Parathyroid adenoma (tissue), 2 donors: ENCODE data around the gene RAB21.

ENCODE experiments used
- H2AFZ ChIP-seq: fragments of 300-600 bp; sonication (generic); one replicate; pipeline ENCODE4 v1.7.0; 2017; ENCODE audit warnings: antibody characterized with exemption, mild to moderate bottlenecking
- H3K27ac ChIP-seq: fragments of 300-600 bp; sonication (generic); one replicate; pipeline ENCODE4 v1.7.0; 2017
- H3K27me3 ChIP-seq: fragments of 300-600 bp; sonication (generic); one replicate; pipeline ENCODE4 v1.7.0; 2017; ENCODE audit warnings: low read length; ENCODE audit not compliant: control insufficient read depth, insufficient read depth
- H3K36me3 ChIP-seq: fragments of 300-600 bp; sonication (generic); one replicate; pipeline ENCODE4 v1.7.0; 2017; ENCODE audit warnings: low read length; ENCODE audit not compliant: control insufficient read depth, insufficient read depth
- H3K4me1 ChIP-seq: fragments of 300-600 bp; sonication (generic); one replicate; pipeline ENCODE4 v1.7.0; 2017; ENCODE audit warnings: control low read depth
- H3K4me2 ChIP-seq: fragments of 300-600 bp; sonication (generic); one replicate; pipeline ENCODE4 v1.7.0; 2017; ENCODE audit warnings: low read length
- H3K4me3 ChIP-seq: fragments of 300-600 bp; sonication (generic); one replicate; pipeline ENCODE4 v1.7.0; 2017; ENCODE audit warnings: low read depth, low read length
- H3K79me2 ChIP-seq: fragments of 300-600 bp; sonication (generic); one replicate; pipeline ENCODE4 v1.7.0; 2017; ENCODE audit warnings: control low read depth
- H3K9ac ChIP-seq: fragments of 300-600 bp; sonication (generic); one replicate; pipeline ENCODE4 v1.7.0; 2017; ENCODE audit warnings: mild to moderate bottlenecking
- H3K9me3 ChIP-seq: fragments of 300-600 bp; sonication (generic); one replicate; pipeline ENCODE4 v1.7.0; 2017; ENCODE audit warnings: low read length; ENCODE audit not compliant: control insufficient read depth
- CTCF ChIP-seq: fragments of 300-600 bp; sonication (generic); IDR thresholded peaks from one replicate; pipeline ENCODE4 v1.7.0; 2017; ENCODE audit warnings: antibody characterized with exemption, mild to moderate bottlenecking
- donor health status: primary hyperparathyroidism.

The RAB21 gene

DNA sequence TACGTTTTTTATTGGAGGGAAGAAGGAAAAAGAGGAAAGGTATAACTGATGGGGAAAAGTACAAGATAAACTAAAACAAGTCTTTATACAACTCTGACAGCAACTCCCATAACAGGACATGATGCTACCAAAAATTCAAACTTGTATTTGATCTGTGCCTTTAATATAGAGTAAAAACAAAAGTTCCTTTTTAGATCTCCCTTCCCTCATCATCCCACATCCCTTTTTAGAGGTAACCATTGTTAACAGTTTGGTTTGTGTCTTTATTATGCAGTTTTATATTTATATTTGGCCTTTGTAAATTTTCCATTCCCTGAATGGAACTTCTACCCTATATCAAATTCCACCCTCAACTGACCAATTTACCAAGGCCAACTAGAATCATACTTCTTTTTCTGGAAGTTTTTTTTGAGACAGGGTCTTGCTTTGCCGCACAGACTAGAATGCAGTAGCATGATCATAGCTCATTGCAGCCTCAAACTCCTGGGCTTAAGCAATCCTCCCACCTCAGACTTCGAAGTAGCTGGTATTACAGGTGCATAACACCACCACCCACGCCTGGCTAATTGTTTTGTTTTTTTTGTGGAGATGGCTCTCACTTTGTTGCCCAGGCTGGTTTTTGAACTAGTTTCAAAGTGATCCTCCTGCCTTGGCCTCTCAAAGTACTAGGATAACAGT, 36.9 kb downstream of the RAB21 start:
- Histone ChIP-seq H3K4me3 (no peak overlapping the region), H3K4me2 (no peak overlapping the region), H3K27me3 (no peaks in the 10 kb centered on the region), H3K4me1 (no peaks in the 10 kb centered on the region), H3K9me3 (no peaks in the 10 kb centered on the region), H3K9ac (no peak overlapping the region), H3K79me2 (no peaks in the 10 kb centered on the region), H2AFZ (no peak overlapping the region), H3K27ac (no peak overlapping the region), H3K36me3 (no peaks in the 10 kb centered on the region)
- TF ChIP-seq CTCF = no peak

DNA sequence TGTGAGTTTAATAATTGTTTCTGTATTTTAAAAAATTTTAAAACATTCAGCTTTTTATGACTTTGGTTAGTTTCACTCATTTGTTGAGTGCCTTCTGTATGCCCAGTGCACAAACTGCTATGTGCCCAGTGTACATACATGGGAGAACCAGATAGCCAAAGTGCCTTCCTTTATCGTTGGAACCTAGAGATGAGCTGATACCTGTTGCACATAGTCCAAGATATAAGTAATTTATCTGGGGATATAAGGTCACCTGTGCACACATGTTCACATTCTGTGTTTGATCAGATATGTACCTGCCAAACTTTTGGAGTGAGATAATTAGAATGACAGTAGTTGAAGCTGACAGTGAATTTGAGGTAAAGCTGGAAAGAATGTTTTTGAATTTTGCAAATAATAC, 37.9 kb downstream of the RAB21 start:
- Histone ChIP-seq H2AFZ (no peak overlapping the region), H3K79me2 (no peaks in the 10 kb centered on the region), H3K4me2 (no peak overlapping the region), H3K4me3 (no peak overlapping the region), H3K9me3 (no peaks in the 10 kb centered on the region), H3K27me3 (no peaks in the 10 kb centered on the region), H3K27ac (no peak overlapping the region), H3K9ac (no peak overlapping the region), H3K36me3 (no peaks in the 10 kb centered on the region), H3K4me1 (no peaks in the 10 kb centered on the region)
- no peak for TF ChIP-seq CTCF

GRCh38 chr12:71795901-71796300, 41.2 kb downstream of the RAB21 start:
- no peaks in the 10 kb centered on the region for H3K4me1 ChIP-seq
- H3K9me3 ChIP-seq = no peaks in the 10 kb centered on the region
- H3K27ac ChIP-seq = no peak overlapping the region
- H3K4me2 ChIP-seq = no peak overlapping the region
- TF ChIP-seq CTCF = no peak
- no peaks in the 10 kb centered on the region for H3K79me2 ChIP-seq
- H2AFZ ChIP-seq = no peak overlapping the region
- no peak overlapping the region for H3K4me3 ChIP-seq
- H3K36me3 ChIP-seq = no peaks in the 10 kb centered on the region
- no peaks in the 10 kb centered on the region for H3K27me3 ChIP-seq
- no peak overlapping the region for H3K9ac ChIP-seq

DNA sequence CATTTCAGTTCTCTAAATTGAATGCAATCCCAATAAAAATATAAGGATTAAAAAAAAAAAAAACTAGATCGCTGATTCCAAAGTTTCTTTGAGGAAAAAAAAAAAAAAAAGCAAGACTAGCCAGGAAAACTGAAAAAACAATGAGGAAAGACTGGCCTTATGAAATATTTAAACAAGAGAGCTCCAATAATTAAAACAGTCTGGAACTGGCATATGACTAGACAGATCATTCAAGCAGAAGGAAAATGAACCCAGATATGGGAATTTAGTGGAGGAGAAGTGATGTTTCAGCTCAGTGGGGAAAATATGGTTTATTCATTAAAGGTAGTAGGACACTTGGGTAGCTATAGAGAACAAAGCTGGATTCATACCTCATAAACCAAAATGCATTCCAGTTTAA, 42.9 kb downstream of the RAB21 start:
- TF ChIP-seq CTCF = no peak
- peaks cover 2% of the 10 kb centered on the region for H3K27me3 ChIP-seq
- no peaks in the 10 kb centered on the region for H3K4me1 ChIP-seq
- H3K27ac ChIP-seq = no peak overlapping the region
- H3K4me2 ChIP-seq = no peak overlapping the region
- no peak overlapping the region for H3K4me3 ChIP-seq
- no peaks in the 10 kb centered on the region for H3K36me3 ChIP-seq
- H3K79me2 ChIP-seq = no peaks in the 10 kb centered on the region
- H2AFZ ChIP-seq = no peak overlapping the region
- no peak overlapping the region for H3K9ac ChIP-seq
- H3K9me3 ChIP-seq = no peaks in the 10 kb centered on the region

DNA sequence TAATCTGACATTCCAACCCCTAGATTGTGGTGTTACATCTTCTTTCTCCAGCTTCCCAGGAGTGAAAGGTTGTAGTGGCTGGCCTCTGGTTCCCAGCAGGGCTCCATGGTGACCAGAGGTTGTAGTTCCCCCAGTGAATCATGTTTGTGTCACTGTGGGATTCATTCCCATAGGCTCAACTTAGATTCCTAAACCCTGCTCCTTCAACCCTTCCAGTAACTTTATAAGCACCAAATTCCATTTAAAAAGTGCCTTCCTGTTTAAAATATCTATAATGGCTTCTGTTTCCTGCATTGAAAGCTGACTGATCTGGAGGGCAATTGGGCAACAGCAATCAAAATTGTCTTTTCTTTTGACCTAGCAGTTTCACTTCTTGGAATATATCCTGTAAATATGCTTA, 44.4 kb downstream of the RAB21 start:
- no peaks in the 10 kb centered on the region for H3K9me3 ChIP-seq
- no peak overlapping the region for H3K4me3 ChIP-seq
- no peak overlapping the region for H3K27ac ChIP-seq
- H3K79me2 ChIP-seq = no peaks in the 10 kb centered on the region
- no peak for TF ChIP-seq CTCF
- H3K36me3 ChIP-seq = no peaks in the 10 kb centered on the region
- H3K4me2 ChIP-seq = no peak overlapping the region
- no peak overlapping the region for H2AFZ ChIP-seq
- no peak overlapping the region for H3K9ac ChIP-seq
- H3K4me1 ChIP-seq = no peaks in the 10 kb centered on the region
- peaks cover 2% of the 10 kb centered on the region for H3K27me3 ChIP-seq
